ENCODE data around the gene EMX2. TPM values are rescaled to one million over a fixed set of nuclear protein-coding genes. Genes with fewer than 3 reads are reported as not detected.

The EMX2 gene
- total RNA-seq, 1 experiment from 2014 or later: not detected

- BruUV-seq (replicated peaks): no TSS peak
- ChIA-PET CTCF (interaction anchor here (2.0 kb wide), 1 partner anchor 39 kb away, joined by 4 read pairs; no protein-coding TSS in a partner anchor), POLR2A (no interaction called here), RAD21 (ENCODE audit: low non-redundant PET in 1 of 2, low total read pairs in 2 of 2, uncharacterized antibody in 2 of 2, unreplicated experiment in 2 of 2) (no interaction called here)
- ATAC-seq: no peak
- no peak overlapping the region for H3K9ac ChIP-seq (ENCODE audit: low read length)
- H3K4me2 ChIP-seq (ENCODE audit: low read length): no peak overlapping the region
- no peaks in the 10 kb centered on the region for H3K79me2 ChIP-seq (ENCODE audit: insufficient read depth, low read length)
- peaks cover 0 to 6% of the 10 kb centered on the region in 2 experiments; a peak in 1 of 4 replicates for H3K4me1 ChIP-seq (ENCODE audit: control insufficient read depth in 1 of 2, insufficient read depth in 2 of 2, low read length in 2 of 2)
- no peak for DNase-seq (ENCODE audit: low read depth, low spot score)
- H2AFZ ChIP-seq (ENCODE audit: low read depth, low read length, poor library complexity, severe bottlenecking): no peak overlapping the region
- H3K27me3 ChIP-seq (ENCODE audit: insufficient read depth, low read length): peaks cover 35% of the 10 kb centered on the region
- H4K20me1 ChIP-seq (ENCODE audit: insufficient read depth): no peaks in the 10 kb centered on the region
- H3K9me3 ChIP-seq (ENCODE audit: control insufficient read depth in 1 of 2, insufficient read depth in 1 of 2, low read depth in 1 of 2, low read length in 2 of 2): no peaks in the 10 kb centered on the region
- intact Hi-C loops (cut with micrococcal nuclease): loop anchor here (5.0 to 10.0 kb wide), 2 partner anchors 219 to 572 kb away; no protein-coding TSS in a partner anchor
- no peaks in the 10 kb centered on the region for H3K36me3 ChIP-seq (ENCODE audit: control insufficient read depth in 1 of 2, insufficient read depth in 2 of 2, low read length in 2 of 2)
- no peaks in the 10 kb centered on the region for H3K9me2 ChIP-seq (ENCODE audit: insufficient read depth)
- H3K4me3 ChIP-seq (replicated peaks in 1 of 2; ENCODE audit: low read depth in 1 of 2, low read length in 2 of 2): no peak overlapping the region
- H3K27ac ChIP-seq (ENCODE audit: low read depth, low read length): no peak overlapping the region
- TF ChIP-seq EGR1 (IDR thresholded peaks at IDR 0.05; ENCODE audit: low read depth): no peak
- TF ChIP-seq YY1 (IDR thresholded peaks at IDR 0.05; ENCODE audit: extremely low read depth, insufficient replicate concordance, low read depth, low read length): no peak
- TF ChIP-seq, protein P1, sequence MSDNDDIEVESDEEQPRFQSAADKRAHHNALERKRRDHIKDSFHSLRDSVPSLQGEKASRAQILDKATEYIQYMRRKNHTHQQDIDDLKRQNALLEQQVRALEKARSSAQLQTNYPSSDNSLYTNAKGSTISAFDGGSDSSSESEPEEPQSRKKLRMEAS (IDR thresholded peaks at IDR 0.05): no peak
- TF ChIP-seq CBX3 (IDR thresholded peaks at IDR 0.05; ENCODE audit: low read depth): no peak
- no peak for TF ChIP-seq REST (IDR thresholded peaks at IDR 0.05; ENCODE audit: low read depth)
- no peak for TF ChIP-seq SP1 (IDR thresholded peaks at IDR 0.05; ENCODE audit: low read depth)
- no peak for TF ChIP-seq FOSL1 (IDR thresholded peaks at IDR 0.05; ENCODE audit: low read depth)
Measured at GRCh38 chr10:117535298-117536071, 7.1 kb upstream of the EMX2 start.
